HepG2 (cell line): ENCODE data around the gene SKIL. TPM values are rescaled to one million over a fixed set of nuclear protein-coding genes. Genes with fewer than 3 reads are reported as not detected.

ENCODE experiments used
- ATAC-seq: fragments of 200-7000 bp; cut with Tn5 transposase; 3 replicates; pipeline ENCODE4 v1.9.1; 2020; ENCODE audit warnings: mild to moderate bottlenecking, moderate library complexity
- BruUV-seq: library from RNA; stranded (reverse); fragments of 400-500 nt; replicated peaks from 2 replicates; lab custom pipeline; 2021; lab: Mats Ljungman, UMichigan
- CTCF ChIA-PET: fragments of 300-600 bp; formaldehyde crosslinking; extraction: SDS; loops from one replicate; lab custom pipeline; 2021; ENCODE audit warnings: low total read pairs, inconsistent platforms, low intra/inter-chr PET ratio; lab: Yijun Ruan, JAX
- POLR2A ChIA-PET: fragments of 350-600 bp; sonication (Branson Sonifier 250); formaldehyde crosslinking; loops from one replicate; lab custom pipeline; 2020; ENCODE audit warnings: antibody characterized with exemption, inconsistent platforms; lab: Yijun Ruan, JAX
- DNase-seq: peaks from one replicate; pipeline ENCODE4 v3.0.0-alpha.2; 2015; ENCODE audit warnings: low spot score
- FAIRE-seq: peaks from 3 replicates; lab custom pipeline; 2011; peaks lifted over from hg19 to GRCh38; lab: Jason Lieb, UNC
- H2AFZ ChIP-seq: one replicate; pipeline ENCODE4 v1.6.1; 2011; ENCODE audit warnings: low read length, inconsistent platforms
- H3K27ac ChIP-seq: fragments of 300-600 bp; 3 replicates; pipeline ENCODE4 v1.8.0; 2011; ENCODE audit warnings: mixed run types, mild to moderate bottlenecking, mixed read lengths, low read length, inconsistent platforms; ENCODE audit not compliant: insufficient read depth; ENCODE audit errors: extremely low read length
- H3K27me3 ChIP-seq, 2 experiments: fragments of 200-600 bp in 1 of 2; 2 replicates in 1 of 2; 3 replicates in 1 of 2; pipeline versions ENCODE4 v1.6.0 to v1.8.0; 2011; ENCODE audit warnings: low read length in 2 of 2, mild to moderate bottlenecking in 2 of 2, moderate library complexity in 2 of 2, inconsistent platforms in 1 of 2; ENCODE audit not compliant: insufficient read depth in 2 of 2, control insufficient read depth in 1 of 2
- H3K36me3 ChIP-seq, 2 experiments: fragments of 200-600 bp in 1 of 2; replicated peaks in 1 of 2; 2 replicates in 1 of 2; 3 replicates in 1 of 2; pipeline versions ENCODE4 v1.5.1 to v1.8.0; 2011; ENCODE audit warnings: low read length in 2 of 2, inconsistent platforms in 1 of 2; ENCODE audit not compliant: insufficient read depth in 2 of 2, control insufficient read depth in 1 of 2
- H3K4me1 ChIP-seq: 2 replicates; pipeline ENCODE4 v1.5.1; 2012; ENCODE audit warnings: low read length, inconsistent platforms; ENCODE audit not compliant: insufficient read depth
- H3K4me2 ChIP-seq: 2 replicates; pipeline ENCODE4 v1.6.0; 2011; ENCODE audit warnings: low read depth, low read length, inconsistent platforms
- H3K4me3 ChIP-seq, 3 experiments: fragments of 200-600 bp in 1 of 3; sonication (generic), shearing (Covaris generic) in 1 of 3; replicated peaks in 1 of 3; 2 replicates each; pipeline ENCODE4 v1.5.1; 2011 to 2016; ENCODE audit warnings: low read length in 3 of 3, inconsistent platforms in 2 of 3, low read depth in 2 of 3, mild to moderate bottlenecking in 2 of 3, control low read depth in 1 of 3, mixed read lengths in 1 of 3; ENCODE audit not compliant: insufficient read depth in 1 of 3
- H3K79me2 ChIP-seq: one replicate; pipeline ENCODE4 v1.6.1; 2011; ENCODE audit warnings: low read length, inconsistent platforms; ENCODE audit not compliant: insufficient read depth
- H3K9ac ChIP-seq: 2 replicates; pipeline ENCODE4 v1.6.0; 2011; ENCODE audit warnings: mild to moderate bottlenecking, low read depth, low read length, inconsistent platforms; ENCODE audit not compliant: insufficient read depth
- H3K9me3 ChIP-seq: 2 replicates; pipeline ENCODE4 v1.5.1; 2012; ENCODE audit warnings: mild to moderate bottlenecking, low read length
- H4K20me1 ChIP-seq: 2 replicates; pipeline ENCODE4 v1.6.0; 2011; ENCODE audit warnings: inconsistent platforms, mild to moderate bottlenecking, low read length, moderate library complexity; ENCODE audit not compliant: insufficient read depth
- AKAP8 ChIP-seq: sonication (generic); formaldehyde crosslinking; IDR thresholded peaks from 2 replicates; pipeline ENCODE4 v1.5.1; 2020; ENCODE audit warnings: mild to moderate bottlenecking, missing genetic modification reagents
- CERS6 ChIP-seq: sonication (generic); formaldehyde crosslinking; IDR thresholded peaks from 2 replicates; pipeline ENCODE4 v1.5.0; 2020; ENCODE audit warnings: missing genetic modification reagents
- FOXP1 ChIP-seq, 2 experiments: fragments of 450-650 bp in 1 of 2; IDR thresholded peaks; 2 replicates each; pipeline ENCODE4 v1.6.1; 2017 to 2018; ENCODE audit warnings: antibody characterized with exemption in 1 of 2
- NR3C1 ChIP-seq: sonication (generic); formaldehyde crosslinking; IDR thresholded peaks from 2 replicates; pipeline ENCODE4 v1.4.0; 2020; ENCODE audit warnings: missing genetic modification reagents
- PAXIP1 ChIP-seq: sonication (generic); formaldehyde crosslinking; conservative IDR thresholded peaks from 2 replicates; pipeline ENCODE4 v1.4.0; 2020; ENCODE audit warnings: mild to moderate bottlenecking, missing genetic modification reagents, moderate library complexity
- RFXANK ChIP-seq: IDR thresholded peaks from 2 replicates; pipeline ENCODE4 v1.6.1; 2016
- ZNF260 ChIP-seq: sonication (generic); formaldehyde crosslinking; IDR thresholded peaks from 2 replicates; pipeline ENCODE4 v1.4.0; 2020; ENCODE audit warnings: missing genetic modification reagents, low read depth, mild to moderate bottlenecking, borderline replicate concordance
- ZNF616 ChIP-seq: sonication (generic); formaldehyde crosslinking; IDR thresholded peaks from 2 replicates; pipeline ENCODE4 v1.5.0; 2020; ENCODE audit warnings: low read depth, mild to moderate bottlenecking, missing genetic modification reagents
- ZNF740 ChIP-seq: sonication (generic); formaldehyde crosslinking; IDR thresholded peaks from 2 replicates; pipeline ENCODE4 v1.4.0; 2020; ENCODE audit warnings: missing genetic modification reagents
- in situ Hi-C: cut with HindIII; loops from 2 replicates; pipeline ENCODE4 v1.10.0; 2017; ENCODE audit warnings: low pct_unique_long_range_greater_than_20kb; ENCODE audit not compliant: extremely low pct_ligation_motif_present
- intact Hi-C: fragments of 100-400 bp; cut with micrococcal nuclease; formaldehyde crosslinking; loops from one replicate; pipeline ENCODE4 v1.10.0; 2022; ENCODE audit not compliant: unreplicated experiment
- polyA plus RNA-seq, 8 experiments: library from polyadenylated mRNA; depleted of rRNA in 3 of 8; stranded (reverse) in 7 of 8; unstranded in 1 of 8; fragments of >200 nt; fragmentation: Illumina TruSeq in 4 of 8; extraction: Trizol in 4 of 8; gene quantifications; 2 replicates each; pipeline versions ENCODE4 v1.2.1 to v1.2.3, GENCODE V29; 2011 to 2016; ENCODE audit warnings: low read depth in 4 of 8, missing spikeins in 1 of 8, mixed read lengths in 1 of 8; ENCODE audit not compliant: insufficient read depth in 1 of 8
- total RNA-seq, 5 experiments: library from RNA; depleted of rRNA; stranded (reverse); fragments of >200 nt; fragmentation: Illumina TruSeq; extraction: Trizol; gene quantifications; 2 replicates each; pipeline ENCODE4 v1.2.3, GENCODE V29; 2016; ENCODE audit warnings: low read depth in 1 of 5

SKIL gene
- total and polyA plus RNA-seq, 2 of the 13 experiments (the other 11 are each of a cell fraction or from before 2014, with no cell fraction given) = 5.2 to 20.7 TPM

GRCh38 chr3:170441412-170441811 lies 83.9 kb downstream of the SKIL start (continued):
- TF ChIP-seq CERS6 (CRISPR knock-in tag) (no peak), NR3C1 (no peak), AKAP8 (no peak), ZNF740 (CRISPR knock-in tag) (no peak), ZNF616 (no peak)

GRCh38 chr3:170442947-170443346 lies 85.4 kb downstream of the SKIL start:
- ChIA-PET POLR2A (no interaction called here), CTCF (no interaction called here)
- Histone ChIP-seq H3K4me1 (peaks cover 11% of the 10 kb centered on the region), H3K4me2 (no peak overlapping the region), H3K4me3 (no peak overlapping the region), H3K9ac (no peak overlapping the region), H3K27me3 (peaks cover 3 to 9% of the 10 kb centered on the region in 2 experiments; a peak in 1 of 5 replicates), H2AFZ (no peak overlapping the region), H4K20me1 (no peaks in the 10 kb centered on the region), H3K27ac (no peak overlapping the region), H3K36me3 (no peaks in the 10 kb centered on the region), H3K9me3 (no peaks in the 10 kb centered on the region), H3K79me2 (no peaks in the 10 kb centered on the region)
- in situ Hi-C loops (no loop called here), intact Hi-C loops (no loop called here)
- DNase-seq (no peak), FAIRE-seq (no peak), ATAC-seq (no peak)
- no TSS peak for BruUV-seq
- no peak for TF ChIP-seq ZNF260
- no peak for TF ChIP-seq FOXP1 (IDR thresholded peaks at IDR 0.05)
- no peak for TF ChIP-seq FOXP1 (CRISPR knock-in tag; IDR thresholded peaks at IDR 0.05)
- TF ChIP-seq PAXIP1 (CRISPR knock-in tag) = no peak
- no peak for TF ChIP-seq RFXANK
